NCI-H2171 treated with DMSO at 0.1 percent for 48 hours (cell line): Measurements from ENCODE around the gene POLR3A.

ENCODE experiments used
- DNase-seq: peaks from one replicate; lab custom pipeline; 2025; lab: John Stamatoyannopoulos, UW

POLR3A gene

GRCh38 chr10:77977934-77978333 lies 51.4 kb downstream of the POLR3A start:
- DNase-seq, result no peak

- DNase-seq, result no peak
Observed at GRCh38 chr10:77977016-77977415, 52.3 kb downstream of the POLR3A start.

GRCh38 chr10:77975086-77975666 lies 54.1 kb downstream of the POLR3A start:
- no peak for DNase-seq

- DNase-seq, result no peak
Observed at GRCh38 chr10:77974396-77975074, 54.8 kb downstream of the POLR3A start.

GRCh38 chr10:77973276-77973675 lies 56.0 kb downstream of the POLR3A start:
- DNase-seq, result peak; percentile 44

- no peak for DNase-seq
Observed at GRCh38 chr10:77972148-77972547, 57.2 kb downstream of the POLR3A start.

GRCh38 chr10:77971804-77972144 lies 57.5 kb downstream of the POLR3A start:
- no peak for DNase-seq

GRCh38 chr10:77970869-77971803 lies 58.2 kb downstream of the POLR3A start:
- no peak for DNase-seq

GRCh38 chr10:77969114-77969513 lies 60.2 kb downstream of the POLR3A start:
- DNase-seq, result no peak

GRCh38 chr10:77967611-77968022 lies 61.7 kb downstream of the POLR3A start:
- no peak for DNase-seq

- no peak for DNase-seq
Observed at GRCh38 chr10:77965294-77965693, 64.0 kb downstream of the POLR3A start.

- no peak for DNase-seq
Observed at GRCh38 chr10:77964811-77965210, 64.5 kb downstream of the POLR3A start.

- DNase-seq, result no peak
Observed at GRCh38 chr10:77963901-77964300, 65.4 kb downstream of the POLR3A start.

GRCh38 chr10:77962350-77963146 lies 66.8 kb downstream of the POLR3A start:
- DNase-seq, result no peak

GRCh38 chr10:77961668-77962067 lies 67.6 kb downstream of the POLR3A start:
- DNase-seq, result no peak

GRCh38 chr10:77960829-77961329 lies 68.4 kb downstream of the POLR3A start:
- DNase-seq, result no peak

- DNase-seq, result no peak
Observed at GRCh38 chr10:77959887-77960455, 69.3 kb downstream of the POLR3A start.

GRCh38 chr10:77959384-77959783 lies 69.9 kb downstream of the POLR3A start:
- DNase-seq, result no peak

- no peak for DNase-seq
Observed at GRCh38 chr10:77955136-77955535, 74.2 kb downstream of the POLR3A start.

GRCh38 chr10:77949167-77949566 lies 80.1 kb downstream of the POLR3A start:
- DNase-seq, result no peak

GRCh38 chr10:77946084-77946483 lies 83.2 kb downstream of the POLR3A start:
- DNase-seq, result no peak

- no peak for DNase-seq
Observed at GRCh38 chr10:77944519-77944918, 84.8 kb downstream of the POLR3A start.
